Measurements from ENCODE around the gene KLHL17. TPM values are rescaled to one million over a fixed set of nuclear protein-coding genes. Genes with fewer than 3 reads are reported as not detected.

Gene KLHL17
- total RNA-seq, 1 experiment from 2014 or later: 66.9 TPM

- TF ChIP-seq NFE2L1 (CRISPR knock-in tag; IDR thresholded peaks at IDR 0.05) (no peak), ERG (CRISPR knock-in tag; IDR thresholded peaks at IDR 0.05) (no peak), ZNF671 (CRISPR knock-in tag; IDR thresholded peaks at IDR 0.05) (no peak), EMX1 (CRISPR knock-in tag; IDR thresholded peaks at IDR 0.05) (no peak), KAT7 (CRISPR knock-in tag; IDR thresholded peaks at IDR 0.05; ENCODE audit: borderline replicate concordance) (no peak), ZNF532 (CRISPR knock-in tag; IDR thresholded peaks at IDR 0.05; ENCODE audit: borderline replicate concordance) (no peak), SMAD4 (CRISPR knock-in tag; IDR thresholded peaks at IDR 0.05) (no peak), SOX15 (CRISPR knock-in tag; IDR thresholded peaks at IDR 0.05) (no peak), SMAD3 (CRISPR knock-in tag; IDR thresholded peaks at IDR 0.05; ENCODE audit: borderline replicate concordance) (no peak), OVOL2 (CRISPR knock-in tag; IDR thresholded peaks at IDR 0.05; ENCODE audit: borderline replicate concordance) (no peak), TP53 (CRISPR knock-in tag; IDR thresholded peaks at IDR 0.05) (no peak), FOXP1 (CRISPR knock-in tag; IDR thresholded peaks at IDR 0.05; ENCODE audit: borderline replicate concordance) (no peak), IRF1 (CRISPR knock-in tag; IDR thresholded peaks at IDR 0.05) (peak; percentile 96)
- TF ChIP-seq, protein P1, sequence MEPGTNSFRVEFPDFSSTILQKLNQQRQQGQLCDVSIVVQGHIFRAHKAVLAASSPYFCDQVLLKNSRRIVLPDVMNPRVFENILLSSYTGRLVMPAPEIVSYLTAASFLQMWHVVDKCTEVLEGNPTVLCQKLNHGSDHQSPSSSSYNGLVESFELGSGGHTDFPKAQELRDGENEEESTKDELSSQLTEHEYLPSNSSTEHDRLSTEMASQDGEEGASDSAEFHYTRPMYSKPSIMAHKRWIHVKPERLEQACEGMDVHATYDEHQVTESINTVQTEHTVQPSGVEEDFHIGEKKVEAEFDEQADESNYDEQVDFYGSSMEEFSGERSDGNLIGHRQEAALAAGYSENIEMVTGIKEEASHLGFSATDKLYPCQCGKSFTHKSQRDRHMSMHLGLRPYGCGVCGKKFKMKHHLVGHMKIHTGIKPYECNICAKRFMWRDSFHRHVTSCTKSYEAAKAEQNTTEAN (CRISPR knock-in tag; IDR thresholded peaks at IDR 0.05): 0 out of 2 replicates have a peak, but pooled peaks have one; percentile 19
- TF ChIP-seq, protein P2, sequence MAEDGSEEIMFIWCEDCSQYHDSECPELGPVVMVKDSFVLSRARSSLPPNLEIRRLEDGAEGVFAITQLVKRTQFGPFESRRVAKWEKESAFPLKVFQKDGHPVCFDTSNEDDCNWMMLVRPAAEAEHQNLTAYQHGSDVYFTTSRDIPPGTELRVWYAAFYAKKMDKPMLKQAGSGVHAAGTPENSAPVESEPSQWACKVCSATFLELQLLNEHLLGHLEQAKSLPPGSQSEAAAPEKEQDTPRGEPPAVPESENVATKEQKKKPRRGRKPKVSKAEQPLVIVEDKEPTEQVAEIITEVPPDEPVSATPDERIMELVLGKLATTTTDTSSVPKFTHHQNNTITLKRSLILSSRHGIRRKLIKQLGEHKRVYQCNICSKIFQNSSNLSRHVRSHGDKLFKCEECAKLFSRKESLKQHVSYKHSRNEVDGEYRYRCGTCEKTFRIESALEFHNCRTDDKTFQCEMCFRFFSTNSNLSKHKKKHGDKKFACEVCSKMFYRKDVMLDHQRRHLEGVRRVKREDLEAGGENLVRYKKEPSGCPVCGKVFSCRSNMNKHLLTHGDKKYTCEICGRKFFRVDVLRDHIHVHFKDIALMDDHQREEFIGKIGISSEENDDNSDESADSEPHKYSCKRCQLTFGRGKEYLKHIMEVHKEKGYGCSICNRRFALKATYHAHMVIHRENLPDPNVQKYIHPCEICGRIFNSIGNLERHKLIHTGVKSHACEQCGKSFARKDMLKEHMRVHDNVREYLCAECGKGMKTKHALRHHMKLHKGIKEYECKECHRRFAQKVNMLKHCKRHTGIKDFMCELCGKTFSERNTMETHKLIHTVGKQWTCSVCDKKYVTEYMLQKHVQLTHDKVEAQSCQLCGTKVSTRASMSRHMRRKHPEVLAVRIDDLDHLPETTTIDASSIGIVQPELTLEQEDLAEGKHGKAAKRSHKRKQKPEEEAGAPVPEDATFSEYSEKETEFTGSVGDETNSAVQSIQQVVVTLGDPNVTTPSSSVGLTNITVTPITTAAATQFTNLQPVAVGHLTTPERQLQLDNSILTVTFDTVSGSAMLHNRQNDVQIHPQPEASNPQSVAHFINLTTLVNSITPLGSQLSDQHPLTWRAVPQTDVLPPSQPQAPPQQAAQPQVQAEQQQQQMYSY (CRISPR knock-in tag; IDR thresholded peaks at IDR 0.05): no peak
- TF ChIP-seq, protein P3, sequence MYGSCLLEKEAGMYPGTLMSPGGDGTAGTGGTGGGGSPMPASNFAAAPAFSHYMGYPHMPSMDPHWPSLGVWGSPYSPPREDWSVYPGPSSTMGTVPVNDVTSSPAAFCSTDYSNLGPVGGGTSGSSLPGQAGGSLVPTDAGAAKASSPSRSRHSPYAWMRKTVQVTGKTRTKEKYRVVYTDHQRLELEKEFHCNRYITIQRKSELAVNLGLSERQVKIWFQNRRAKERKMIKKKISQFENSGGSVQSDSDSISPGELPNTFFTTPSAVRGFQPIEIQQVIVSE (CRISPR knock-in tag; IDR thresholded peaks at IDR 0.05; ENCODE audit: borderline replicate concordance): no peak
- TF ChIP-seq, protein P4, sequence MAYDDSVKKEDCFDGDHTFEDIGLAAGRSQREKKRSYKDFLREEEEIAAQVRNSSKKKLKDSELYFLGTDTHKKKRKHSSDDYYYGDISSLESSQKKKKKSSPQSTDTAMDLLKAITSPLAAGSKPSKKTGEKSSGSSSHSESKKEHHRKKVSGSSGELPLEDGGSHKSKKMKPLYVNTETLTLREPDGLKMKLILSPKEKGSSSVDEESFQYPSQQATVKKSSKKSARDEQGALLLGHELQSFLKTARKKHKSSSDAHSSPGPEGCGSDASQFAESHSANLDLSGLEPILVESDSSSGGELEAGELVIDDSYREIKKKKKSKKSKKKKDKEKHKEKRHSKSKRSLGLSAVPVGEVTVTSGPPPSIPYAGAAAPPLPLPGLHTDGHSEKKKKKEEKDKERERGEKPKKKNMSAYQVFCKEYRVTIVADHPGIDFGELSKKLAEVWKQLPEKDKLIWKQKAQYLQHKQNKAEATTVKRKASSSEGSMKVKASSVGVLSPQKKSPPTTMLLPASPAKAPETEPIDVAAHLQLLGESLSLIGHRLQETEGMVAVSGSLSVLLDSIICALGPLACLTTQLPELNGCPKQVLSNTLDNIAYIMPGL (CRISPR knock-in tag; IDR thresholded peaks at IDR 0.05): no peak
- TF ChIP-seq, protein P5, sequence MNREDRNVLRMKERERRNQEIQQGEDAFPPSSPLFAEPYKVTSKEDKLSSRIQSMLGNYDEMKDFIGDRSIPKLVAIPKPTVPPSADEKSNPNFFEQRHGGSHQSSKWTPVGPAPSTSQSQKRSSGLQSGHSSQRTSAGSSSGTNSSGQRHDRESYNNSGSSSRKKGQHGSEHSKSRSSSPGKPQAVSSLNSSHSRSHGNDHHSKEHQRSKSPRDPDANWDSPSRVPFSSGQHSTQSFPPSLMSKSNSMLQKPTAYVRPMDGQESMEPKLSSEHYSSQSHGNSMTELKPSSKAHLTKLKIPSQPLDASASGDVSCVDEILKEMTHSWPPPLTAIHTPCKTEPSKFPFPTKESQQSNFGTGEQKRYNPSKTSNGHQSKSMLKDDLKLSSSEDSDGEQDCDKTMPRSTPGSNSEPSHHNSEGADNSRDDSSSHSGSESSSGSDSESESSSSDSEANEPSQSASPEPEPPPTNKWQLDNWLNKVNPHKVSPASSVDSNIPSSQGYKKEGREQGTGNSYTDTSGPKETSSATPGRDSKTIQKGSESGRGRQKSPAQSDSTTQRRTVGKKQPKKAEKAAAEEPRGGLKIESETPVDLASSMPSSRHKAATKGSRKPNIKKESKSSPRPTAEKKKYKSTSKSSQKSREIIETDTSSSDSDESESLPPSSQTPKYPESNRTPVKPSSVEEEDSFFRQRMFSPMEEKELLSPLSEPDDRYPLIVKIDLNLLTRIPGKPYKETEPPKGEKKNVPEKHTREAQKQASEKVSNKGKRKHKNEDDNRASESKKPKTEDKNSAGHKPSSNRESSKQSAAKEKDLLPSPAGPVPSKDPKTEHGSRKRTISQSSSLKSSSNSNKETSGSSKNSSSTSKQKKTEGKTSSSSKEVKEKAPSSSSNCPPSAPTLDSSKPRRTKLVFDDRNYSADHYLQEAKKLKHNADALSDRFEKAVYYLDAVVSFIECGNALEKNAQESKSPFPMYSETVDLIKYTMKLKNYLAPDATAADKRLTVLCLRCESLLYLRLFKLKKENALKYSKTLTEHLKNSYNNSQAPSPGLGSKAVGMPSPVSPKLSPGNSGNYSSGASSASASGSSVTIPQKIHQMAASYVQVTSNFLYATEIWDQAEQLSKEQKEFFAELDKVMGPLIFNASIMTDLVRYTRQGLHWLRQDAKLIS (CRISPR knock-in tag; IDR thresholded peaks at IDR 0.05; ENCODE audit: borderline replicate concordance): no peak
- TF ChIP-seq, protein P6, sequence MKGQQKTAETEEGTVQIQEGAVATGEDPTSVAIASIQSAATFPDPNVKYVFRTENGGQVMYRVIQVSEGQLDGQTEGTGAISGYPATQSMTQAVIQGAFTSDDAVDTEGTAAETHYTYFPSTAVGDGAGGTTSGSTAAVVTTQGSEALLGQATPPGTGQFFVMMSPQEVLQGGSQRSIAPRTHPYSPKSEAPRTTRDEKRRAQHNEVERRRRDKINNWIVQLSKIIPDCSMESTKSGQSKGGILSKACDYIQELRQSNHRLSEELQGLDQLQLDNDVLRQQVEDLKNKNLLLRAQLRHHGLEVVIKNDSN (CRISPR knock-in tag; IDR thresholded peaks at IDR 0.05): no peak
Observed at GRCh38 chr1:1013105-1013921, 52.9 kb downstream of the KLHL17 start, which contains the start of gene ISG15 (continued).
